Heart right ventricle (tissue), 16 donors: ENCODE measurements around the gene FAM131B. TPM values are rescaled to one million over a fixed set of nuclear protein-coding genes. Genes with fewer than 3 reads are reported as not detected.

ENCODE experiments used
- ATAC-seq, 8 donors: fragments of 200-7000 bp; cut with Tn5 transposase; one replicate each; pipeline ENCODE4 v1.9.1; 2020; ENCODE audit warnings: mild to moderate bottlenecking in 8 of 8, moderate library complexity in 8 of 8, moderate number of reproducible peaks in 1 of 8
- DNase-seq, 2 donors: peaks; one replicate each; pipeline ENCODE4 v3.0.0-alpha.2; 2020
- H3K27ac ChIP-seq, 10 donors: fragments of 200-600 bp; sonication (generic) in 2 of 10; one replicate each; pipeline versions ENCODE4 v1.5.0 to v1.8.0; 2020 to 2022; ENCODE audit warnings: mild to moderate bottlenecking in 3 of 10
- H3K27me3 ChIP-seq, 7 donors: fragments of 200-600 bp; one replicate each; pipeline ENCODE4 v1.8.0; 2021 to 2022; ENCODE audit warnings: mild to moderate bottlenecking in 2 of 7
- H3K36me3 ChIP-seq, 9 donors: fragments of 200-600 bp; sonication (generic) in 1 of 9; one replicate each; pipeline versions ENCODE4 v1.5.0 to v1.8.0; 2020 to 2022; ENCODE audit warnings: mild to moderate bottlenecking in 2 of 9
- H3K4me1 ChIP-seq, 9 donors: fragments of 200-600 bp; sonication (generic) in 1 of 9; one replicate each; pipeline versions ENCODE4 v1.5.0 to v1.8.0; 2020 to 2022; ENCODE audit warnings: mild to moderate bottlenecking in 4 of 9
- H3K4me3 ChIP-seq, 10 donors: fragments of 200-600 bp; sonication (generic) in 2 of 10; one replicate each; pipeline versions ENCODE4 v1.5.0 to v1.8.0; 2020 to 2022; ENCODE audit warnings: mild to moderate bottlenecking in 7 of 10, moderate library complexity in 2 of 10
- H3K9me3 ChIP-seq, 11 donors: fragments of 200-600 bp in 10 of 11; sonication (generic) in 2 of 11; one replicate each; pipeline versions ENCODE4 v1.5.0 to v1.8.0; 2013 to 2022; ENCODE audit warnings: mild to moderate bottlenecking in 2 of 11, control low read depth in 1 of 11, moderate library complexity in 1 of 11
- WGBS, 2 donors: extraction: QIAGEN DNeasy Blood & Tissue Kit; methylation state at CpG; one replicate each; pipeline ENCODE4 v1.1.7; 2013; ENCODE audit warnings: inconsistent platforms in 1 of 2; 5-methylcytosine and 5-hydroxymethylcytosine counted together
- intact Hi-C, 10 donors: fragments of 100-400 bp; cut with DNase I; formaldehyde crosslinking; loops; one replicate each; pipeline versions ENCODE4 v1.11.1 to v1.14.2; 2022
- polyA plus RNA-seq, 2 donors: library from polyadenylated mRNA; stranded (reverse); fragments of 200-250 nt; gene quantifications; one replicate each; pipeline ENCODE4 v1.2.3, GENCODE V29; 2013
- total RNA-seq, 10 donors: library from RNA; stranded (reverse); fragmentation: NEBNext Ultra II Directional in 3 of 10; extraction: Animal tissue kit (Norgen Biotek cat#: 25700) in 3 of 10; gene quantifications; one replicate each; pipeline versions ENCODE4 v1.2.1 to v1.2.4, GENCODE V29; 2021 to 2023
- TF ChIP-seq, protein P1 (sequence below), 9 donors: fragments of 200-600 bp; sonication (generic) in 2 of 9; IDR thresholded peaks; one replicate each; pipeline versions ENCODE4 v1.5.0 to v1.8.0; 2021 to 2022; ENCODE audit warnings: antibody characterized with exemption in 9 of 9, mild to moderate bottlenecking in 5 of 9, moderate library complexity in 1 of 9
- donor health status: Arrhythmogenic right ventricular cardiomyopathy.
- donor health status: ischemic (EF 13 %, LVEDD 7.1; RV severe dilation, severe dysfunction).
- donor health status: healthy with polysubstance abuse.
- donor health status: DM: no; HTN: yes; CAD: no.
- donor health status: DM: no; HTN: no; CAD: no.
- donor health status: ischemic (EF 25% LVEDD 6.9; RV normal size, moderate dysfunction).
- donor health status: ischemic (EF 25% LVEDD 5.7; RV mildly dilated, moderate dysfunction).
- donor health status: healthy.
- donor health status: DM: yes; HTN: yes; CAD: no.
- donor health status: Ischemic cardiomyopathy.
- donor health status: ischemic (EF 35%, LVEDD 5.7; RV mildly dilated, moderate dysfunction).
- donor health status: nonischemic (EF 11% LVEDD 7.7; RV severe dilation, severe dysfunction).
- donor health status: DM: yes; HTN: yes; CAD: no.
- donor health status: PGD.
- donor health status: ischemic (EF 29% LVEDD 5.4; RV normal size, mild dysfunction).
- donor health status: nonischemic (EF 23%, LVEDD 6.1; RV moderate dilation, normal function).

The FAM131B gene
- total and polyA plus RNA-seq, 12 donors: 0.07 to 1.2 (median 0.37) TPM; not detected in 1

DNA sequence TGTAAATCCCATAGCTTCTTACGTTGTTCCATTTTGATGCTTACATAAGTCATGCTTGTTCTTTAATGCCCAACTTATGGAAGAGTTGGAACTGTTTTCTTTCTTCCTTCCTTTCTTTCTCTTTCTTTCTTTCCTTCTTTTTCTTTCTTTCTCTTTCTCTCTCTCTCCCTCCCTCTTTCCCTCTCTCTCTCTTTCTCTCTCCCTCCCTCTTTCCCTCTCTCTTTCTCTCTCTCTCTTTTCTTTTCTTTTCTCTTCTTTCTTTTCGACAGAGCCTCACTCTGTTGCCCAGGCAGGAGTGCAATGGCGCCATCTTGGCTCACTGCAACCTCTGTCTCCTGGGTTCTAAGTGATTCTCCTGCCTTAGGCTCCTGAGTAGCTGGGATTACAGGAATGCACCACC is 18.9 kb downstream of the FAM131B start:
- 73 to 93% methylated on average over 3 of the region's 3 CpGs for WGBS, 2 donors
- DNase-seq (no peak), ATAC-seq (no peak)
- no peak overlapping the region for H3K27ac ChIP-seq
- H3K4me1 ChIP-seq: peaks cover 0 to 11% (median 0%) of the 10 kb centered on the region in 9 donors
- no peaks in the 10 kb centered on the region for H3K36me3 ChIP-seq
- intact Hi-C loops: no loop called here
- TF ChIP-seq, protein P1, sequence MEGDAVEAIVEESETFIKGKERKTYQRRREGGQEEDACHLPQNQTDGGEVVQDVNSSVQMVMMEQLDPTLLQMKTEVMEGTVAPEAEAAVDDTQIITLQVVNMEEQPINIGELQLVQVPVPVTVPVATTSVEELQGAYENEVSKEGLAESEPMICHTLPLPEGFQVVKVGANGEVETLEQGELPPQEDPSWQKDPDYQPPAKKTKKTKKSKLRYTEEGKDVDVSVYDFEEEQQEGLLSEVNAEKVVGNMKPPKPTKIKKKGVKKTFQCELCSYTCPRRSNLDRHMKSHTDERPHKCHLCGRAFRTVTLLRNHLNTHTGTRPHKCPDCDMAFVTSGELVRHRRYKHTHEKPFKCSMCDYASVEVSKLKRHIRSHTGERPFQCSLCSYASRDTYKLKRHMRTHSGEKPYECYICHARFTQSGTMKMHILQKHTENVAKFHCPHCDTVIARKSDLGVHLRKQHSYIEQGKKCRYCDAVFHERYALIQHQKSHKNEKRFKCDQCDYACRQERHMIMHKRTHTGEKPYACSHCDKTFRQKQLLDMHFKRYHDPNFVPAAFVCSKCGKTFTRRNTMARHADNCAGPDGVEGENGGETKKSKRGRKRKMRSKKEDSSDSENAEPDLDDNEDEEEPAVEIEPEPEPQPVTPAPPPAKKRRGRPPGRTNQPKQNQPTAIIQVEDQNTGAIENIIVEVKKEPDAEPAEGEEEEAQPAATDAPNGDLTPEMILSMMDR (IDR thresholded peaks at IDR 0.05): no peak
- H3K27me3 ChIP-seq: peaks cover 0 to 58% (median 35%) of the 10 kb centered on the region in 7 donors
- H3K9me3 ChIP-seq: no peaks in the 10 kb centered on the region
- no peak overlapping the region for H3K4me3 ChIP-seq

DNA sequence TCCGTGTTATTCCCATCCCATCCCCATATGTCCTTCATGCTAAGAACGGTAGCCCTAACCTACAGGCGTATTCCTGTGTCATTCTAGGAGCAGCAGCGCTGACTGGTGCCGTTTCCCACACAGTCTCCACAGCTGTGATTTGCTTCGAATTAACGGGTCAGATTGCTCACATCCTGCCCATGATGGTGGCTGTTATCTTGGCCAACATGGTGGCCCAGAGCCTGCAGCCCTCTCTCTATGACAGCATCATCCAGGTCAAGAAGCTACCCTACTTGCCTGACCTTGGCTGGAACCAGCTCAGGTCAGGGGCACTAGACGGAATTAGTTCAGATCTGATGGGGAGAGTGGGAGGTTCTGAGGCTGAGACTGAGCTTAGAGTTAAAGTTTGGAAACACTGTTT is 20.7 kb downstream of the FAM131B start:
- TF ChIP-seq, protein P1 (IDR thresholded peaks at IDR 0.05): no peak
- no peaks in the 10 kb centered on the region for H3K9me3 ChIP-seq
- peaks cover 0 to 68% (median 38%) of the 10 kb centered on the region in 7 donors for H3K27me3 ChIP-seq
- no peak for ATAC-seq
- no peaks in the 10 kb centered on the region for H3K36me3 ChIP-seq
- intact Hi-C loops: no loop called here
- no peak for DNase-seq
- 87 to 89% methylated on average over 8 of the region's 8 CpGs for WGBS, 2 donors
- H3K27ac ChIP-seq: no peak overlapping the region
- peaks cover 0 to 11% (median 0%) of the 10 kb centered on the region in 9 donors for H3K4me1 ChIP-seq
- no peak overlapping the region for H3K4me3 ChIP-seq

DNA sequence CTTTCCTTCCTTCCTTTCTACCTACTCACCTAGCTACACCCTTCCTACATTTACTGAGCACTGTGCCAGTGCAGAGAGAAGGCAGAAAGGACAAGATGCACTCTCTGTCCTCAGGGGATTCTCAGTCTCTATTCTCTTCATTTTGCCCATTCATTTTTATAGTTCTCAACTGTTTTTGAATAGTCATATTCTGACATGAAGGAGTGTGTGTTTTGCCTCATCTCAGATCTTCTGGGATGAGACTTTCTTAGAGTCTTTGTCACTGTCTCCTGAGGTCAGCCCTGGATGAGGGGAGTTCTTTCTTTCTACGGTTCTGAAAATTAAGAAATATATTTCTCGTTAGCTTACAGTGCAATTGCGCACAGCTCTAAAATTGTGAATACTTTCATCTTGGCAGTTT is 25.3 kb downstream of the FAM131B start:
- TF ChIP-seq, protein P1 (IDR thresholded peaks at IDR 0.05): no peak
- no peak for ATAC-seq
- H3K4me3 ChIP-seq: no peak overlapping the region
- DNase-seq: no peak
- no peaks in the 10 kb centered on the region for H3K36me3 ChIP-seq
- H3K9me3 ChIP-seq: no peaks in the 10 kb centered on the region
- intact Hi-C loops: no loop called here
- no peaks in the 10 kb centered on the region for H3K4me1 ChIP-seq
- peaks cover 0 to 29% (median 12%) of the 10 kb centered on the region in 7 donors for H3K27me3 ChIP-seq
- whole genome bisulfite sequencing, 2 donors: 87 to 91% methylated on average over 3 of the region's 3 CpGs
- H3K27ac ChIP-seq: no peak overlapping the region

DNA sequence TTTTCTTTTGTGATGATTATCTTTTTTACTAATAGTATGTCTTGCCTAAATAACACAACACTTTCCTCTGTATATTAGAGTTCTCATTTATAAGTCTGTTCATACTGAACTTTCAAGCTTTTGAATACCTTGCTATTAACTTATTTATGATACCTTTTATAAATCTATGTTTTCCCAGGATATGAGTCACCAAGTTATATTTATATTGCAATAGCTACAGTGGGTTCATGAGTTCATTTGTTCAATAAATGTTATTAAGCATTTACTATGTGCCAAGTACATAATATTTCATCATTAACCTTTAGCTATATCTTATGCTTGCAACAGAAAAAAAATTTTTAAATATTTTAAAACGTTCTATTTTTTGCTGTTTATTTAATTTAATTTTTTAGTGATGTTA is 28.3 kb downstream of the FAM131B start:
- Histone ChIP-seq H3K27ac (no peak overlapping the region), H3K27me3 (peaks cover 0 to 16% (median 8%) of the 10 kb centered on the region in 7 donors), H3K4me3 (no peak overlapping the region), H3K4me1 (peaks cover 0 to 10% (median 0%) of the 10 kb centered on the region in 9 donors), H3K9me3 (no peaks in the 10 kb centered on the region), H3K36me3 (no peaks in the 10 kb centered on the region)
- ATAC-seq: no peak
- WGBS, 2 donors: 39 to 49% methylated on average over 1 of the region's 1 CpG
- DNase-seq: no peak
- intact Hi-C loops: no loop called here
- TF ChIP-seq, protein P1 (IDR thresholded peaks at IDR 0.05): no peak
